HG02973 (cell line): Measurements from ENCODE around the gene PCK2.

ENCODE experiments used
- ATAC-seq: cut with Tn5 transposase; IDR thresholded peaks from one replicate; pipeline ENCODE4 v1.9.1; 2021; ENCODE audit warnings: moderate library complexity; ENCODE audit not compliant: unreplicated experiment

PCK2 gene

DNA sequence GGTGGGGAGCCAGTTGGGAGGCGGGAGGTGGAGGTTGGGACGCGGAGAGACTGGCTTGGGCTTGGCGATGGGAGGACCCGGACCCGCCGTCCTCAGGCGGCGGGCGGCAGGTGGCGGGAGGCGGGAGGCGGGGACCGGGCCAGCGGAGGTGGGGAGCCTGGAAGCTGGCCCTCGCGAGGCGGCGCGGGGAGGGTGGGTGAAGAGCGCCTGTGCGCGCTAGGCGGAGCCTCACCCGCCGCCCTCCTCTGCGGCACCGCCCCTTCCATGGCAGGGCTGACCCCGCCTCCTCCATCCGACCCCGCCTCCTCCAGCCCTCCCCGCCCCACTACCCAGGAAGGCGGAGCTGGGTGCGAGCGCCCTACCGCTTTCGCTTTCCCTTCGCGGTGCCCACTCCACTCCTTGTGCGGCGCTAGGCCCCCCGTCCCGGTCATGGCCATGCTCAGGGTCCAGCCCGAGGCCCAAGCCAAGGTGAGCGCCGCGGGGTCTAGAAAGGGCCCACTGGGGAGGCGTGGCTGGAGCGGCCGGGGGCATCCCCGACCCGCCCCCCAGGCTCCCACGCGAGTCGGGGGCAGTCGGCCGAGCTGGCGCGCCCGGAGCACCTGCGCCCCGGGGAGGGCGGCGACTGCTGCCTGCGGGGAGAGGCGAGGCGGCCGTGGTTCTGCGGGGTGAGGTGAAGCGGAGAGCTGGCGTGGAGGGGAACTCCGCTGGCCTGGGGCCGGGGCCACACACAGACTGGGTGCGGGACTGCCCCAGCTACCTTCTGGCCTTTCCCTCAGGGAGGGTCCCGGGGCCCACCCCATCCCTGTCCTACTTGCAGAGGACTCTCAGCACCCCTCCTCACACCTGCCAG lies 41.9 kb downstream of the PCK2 start, which contains the start of gene PSME1:
Gene PSME1 (plus strand): TSS at position 361 of the 850 bp plus-strand sequence. CDS start 69 bp downstream, at position 430.
- peak; percentile 86 for ATAC-seq

- no peak for ATAC-seq
Measured at GRCh38 chr14:24136684-24137528, 42.8 kb downstream of the PCK2 start.

DNA sequence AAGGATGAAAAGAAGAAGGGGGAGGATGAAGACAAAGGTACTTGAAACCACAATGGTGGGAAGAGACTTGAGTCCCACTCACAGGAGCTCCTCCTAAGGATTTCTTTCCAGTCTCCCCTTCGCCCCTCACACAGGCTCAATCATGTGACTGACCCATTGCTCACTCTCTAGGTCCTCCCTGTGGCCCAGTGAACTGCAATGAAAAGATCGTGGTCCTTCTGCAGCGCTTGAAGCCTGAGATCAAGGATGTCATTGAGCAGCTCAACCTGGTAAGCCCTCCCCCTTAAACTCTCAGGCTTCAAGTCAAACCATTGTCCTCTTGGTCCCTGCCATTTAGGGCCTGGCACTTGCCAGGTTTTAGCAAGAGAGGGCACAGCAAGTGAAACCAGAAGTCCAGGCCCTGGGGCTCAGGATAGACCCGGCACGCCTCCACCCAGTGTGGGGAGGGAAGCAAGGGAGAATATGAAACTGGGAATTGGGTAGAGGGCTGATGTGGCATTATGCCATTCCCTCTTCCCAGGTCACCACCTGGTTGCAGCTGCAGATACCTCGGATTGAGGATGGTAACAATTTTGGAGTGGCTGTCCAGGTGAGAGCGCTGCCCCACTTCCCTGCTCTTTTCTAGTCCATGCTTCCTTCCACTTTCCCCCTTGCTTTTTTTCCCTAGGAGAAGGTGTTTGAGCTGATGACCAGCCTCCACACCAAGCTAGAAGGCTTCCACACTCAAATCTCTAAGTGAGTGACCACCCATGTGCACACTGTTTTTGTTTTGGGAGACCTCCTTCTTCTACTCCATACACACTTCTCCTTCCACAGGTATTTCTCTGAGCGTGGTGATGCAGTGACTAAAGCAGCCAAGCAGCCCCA lies 43.7 kb downstream of the PCK2 start:
- ATAC-seq = no peak

DNA sequence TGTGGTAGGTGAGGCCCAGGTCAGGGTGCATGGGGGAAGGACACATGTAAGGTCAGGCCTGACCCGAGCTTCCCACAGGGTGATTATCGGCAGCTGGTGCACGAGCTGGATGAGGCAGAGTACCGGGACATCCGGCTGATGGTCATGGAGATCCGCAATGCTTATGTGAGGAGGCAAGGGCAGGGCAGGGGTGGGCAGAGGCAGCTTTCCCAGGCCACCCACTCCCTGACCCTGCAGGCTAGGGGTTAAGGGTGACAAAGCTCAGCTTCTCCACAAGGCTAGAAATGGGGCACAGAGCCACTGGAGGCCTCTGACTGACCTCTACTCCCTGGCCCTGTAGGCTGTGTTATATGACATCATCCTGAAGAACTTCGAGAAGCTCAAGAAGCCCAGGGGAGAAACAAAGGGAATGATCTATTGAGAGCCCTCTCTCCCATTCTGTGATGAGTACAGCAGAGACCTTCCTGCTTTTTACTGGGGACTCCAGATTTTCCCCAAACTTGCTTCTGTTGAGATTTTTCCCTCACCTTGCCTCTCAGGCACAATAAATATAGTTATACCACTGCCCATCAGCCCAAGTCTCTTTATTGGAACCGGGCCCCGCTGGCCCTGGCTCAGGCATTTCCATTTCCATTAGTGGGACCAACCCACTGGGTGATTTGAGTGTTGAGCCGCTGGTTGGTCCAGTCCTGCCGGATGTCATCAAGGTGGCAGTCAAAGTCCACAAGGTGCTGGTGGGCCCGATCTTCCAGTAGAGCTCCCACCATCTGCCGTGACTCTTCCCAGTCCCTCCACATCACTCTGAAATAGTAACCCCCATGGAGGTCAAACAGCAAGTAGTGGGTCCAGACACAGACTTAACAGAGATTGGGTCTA lies 44.5 kb downstream of the PCK2 start:
- ATAC-seq = no peak

GRCh38 chr14:24139272-24139934 lies 45.3 kb downstream of the PCK2 start:
- ATAC-seq = no peak

- peak; percentile 74 for ATAC-seq
Measured at GRCh38 chr14:24141097-24141880, 47.2 kb downstream of the PCK2 start, which contains the start of gene EMC9. EMC9 (minus strand) TSS chr14:24141591; CDS start chr14:24141304, 287 bp downstream.

DNA sequence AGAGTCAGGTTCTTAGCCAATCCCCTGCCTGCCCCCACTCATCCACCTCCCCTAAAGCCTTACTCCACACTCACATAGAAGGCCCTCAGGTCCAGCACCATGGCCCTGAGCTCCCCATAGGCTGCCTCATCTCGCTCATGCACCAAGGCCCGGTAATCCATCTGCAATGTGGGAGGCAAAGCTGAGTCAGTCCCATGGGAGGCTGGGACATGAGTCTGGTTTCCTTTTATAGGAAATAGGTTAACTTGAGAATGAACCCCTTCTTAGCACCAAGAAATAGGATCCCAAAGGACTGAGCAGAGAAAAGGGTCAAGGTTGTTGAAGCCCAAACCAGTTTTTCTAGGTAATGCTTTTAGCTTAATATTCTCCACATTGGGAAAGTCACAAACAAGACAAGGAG lies 49.4 kb downstream of the PCK2 start:
- no peak for ATAC-seq

- ATAC-seq = no peak
Measured at GRCh38 chr14:24144451-24144850, 50.3 kb downstream of the PCK2 start.

GRCh38 chr14:24145219-24145618 lies 51.1 kb downstream of the PCK2 start:
- no peak for ATAC-seq

- no peak for ATAC-seq
Measured at GRCh38 chr14:24145690-24146452, 51.8 kb downstream of the PCK2 start.

- peak; percentile 49 for ATAC-seq
Measured at GRCh38 chr14:24146453-24146977, 52.4 kb downstream of the PCK2 start, which contains the start of gene PSME2. PSME2 (minus strand) TSS chr14:24146610; CDS start chr14:24146581, 29 bp downstream.

DNA sequence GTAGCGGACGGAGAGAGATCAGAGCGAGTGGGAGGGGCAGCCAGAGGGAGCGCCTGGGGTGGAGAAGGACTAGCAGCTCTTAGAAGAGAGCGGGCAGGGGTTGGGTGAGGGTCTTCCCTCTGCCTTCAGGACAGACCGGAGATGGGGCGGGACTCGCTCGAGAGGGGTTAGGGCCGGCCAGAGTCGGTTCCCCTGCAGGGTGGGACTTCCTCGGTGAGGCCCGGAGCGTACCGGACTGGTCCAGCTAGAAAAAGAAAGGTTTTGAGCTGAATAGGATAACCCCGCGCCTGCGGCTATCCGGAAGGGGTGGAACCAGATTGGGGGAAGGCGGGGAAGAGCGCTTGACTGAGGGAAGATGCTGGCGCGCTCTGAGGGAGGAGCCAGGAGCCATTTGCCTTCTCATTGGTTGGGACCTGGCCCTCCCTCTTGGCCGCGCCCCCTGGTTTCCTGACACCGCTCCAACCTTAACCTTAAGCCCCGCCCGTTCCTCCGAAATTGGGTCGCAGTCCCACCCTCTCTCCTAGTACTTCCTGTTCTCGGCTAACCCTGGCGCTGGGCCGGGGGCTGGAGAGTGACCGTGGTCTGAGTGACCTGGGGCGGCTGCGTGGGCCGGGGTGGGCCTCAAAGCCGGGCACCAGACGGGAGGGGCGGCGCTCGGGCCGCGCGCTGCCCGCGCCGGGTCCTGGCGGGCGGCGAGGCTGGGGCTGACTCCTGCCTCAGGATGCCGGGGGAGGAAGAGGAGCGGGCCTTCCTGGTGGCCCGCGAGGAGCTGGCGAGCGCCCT lies 53.1 kb downstream of the PCK2 start, which contains the start of gene RNF31:
Gene RNF31 (plus strand): TSS at position 521 of the 783 bp plus-strand sequence. CDS start 201 bp downstream, at position 722.
- peak; percentile 77 for ATAC-seq

DNA sequence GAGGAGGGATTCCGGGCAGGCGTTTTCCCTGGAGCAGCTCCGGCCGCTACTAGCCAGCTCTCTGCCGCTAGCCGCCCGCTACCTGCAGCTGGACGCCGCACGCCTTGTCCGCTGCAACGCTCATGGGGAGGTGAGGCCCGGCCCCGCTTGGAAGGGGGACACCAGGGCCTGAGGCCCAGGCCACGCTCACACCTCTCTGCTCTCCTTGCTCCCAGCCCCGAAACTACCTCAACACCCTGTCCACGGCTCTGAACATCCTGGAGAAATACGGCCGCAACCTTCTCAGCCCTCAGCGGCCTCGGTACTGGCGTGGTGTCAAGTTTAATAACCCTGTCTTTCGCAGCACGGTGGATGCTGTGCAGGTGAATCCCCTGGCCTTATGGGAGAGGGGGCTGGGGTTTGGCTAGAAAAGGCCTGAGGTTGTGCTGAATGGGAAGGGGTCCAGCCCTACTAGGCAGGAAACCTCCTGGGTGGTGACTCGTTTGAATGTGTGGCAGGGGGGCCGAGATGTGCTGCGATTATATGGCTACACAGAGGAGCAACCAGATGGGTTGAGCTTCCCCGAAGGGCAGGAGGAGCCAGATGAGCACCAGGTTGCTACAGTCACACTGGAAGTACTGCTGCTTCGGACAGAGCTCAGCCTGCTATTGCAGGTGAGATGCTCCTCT lies 53.8 kb downstream of the PCK2 start:
- ATAC-seq = no peak

GRCh38 chr14:24149302-24149969 lies 55.3 kb downstream of the PCK2 start:
- ATAC-seq = no peak

GRCh38 chr14:24150061-24150460 lies 56.0 kb downstream of the PCK2 start:
- ATAC-seq = no peak
